EH (cell line): ENCODE results near the gene GLIPR2.
A peak's percentile ranks its signal among the peaks of the same experiment; 100 is the strongest.
"Not testable (repeated sequence)": the region's sequence is repeated elsewhere in the genome, so short reads cannot be mapped to it uniquely, and the experiment has no call there.

Experiments
- DNase-seq: peaks from one replicate; pipeline ENCODE4 v3.0.0-alpha.2; 2015; ENCODE audit warnings: low read depth

Gene GLIPR2

GRCh38 chr9:36123515-36123914, 13.0 kb upstream of the GLIPR2 start:
- no peak for DNase-seq

- no peak for DNase-seq
These were observed 11.3 kb upstream of the GLIPR2 start for GRCh38 chr9:36125062-36125855.

DNA sequence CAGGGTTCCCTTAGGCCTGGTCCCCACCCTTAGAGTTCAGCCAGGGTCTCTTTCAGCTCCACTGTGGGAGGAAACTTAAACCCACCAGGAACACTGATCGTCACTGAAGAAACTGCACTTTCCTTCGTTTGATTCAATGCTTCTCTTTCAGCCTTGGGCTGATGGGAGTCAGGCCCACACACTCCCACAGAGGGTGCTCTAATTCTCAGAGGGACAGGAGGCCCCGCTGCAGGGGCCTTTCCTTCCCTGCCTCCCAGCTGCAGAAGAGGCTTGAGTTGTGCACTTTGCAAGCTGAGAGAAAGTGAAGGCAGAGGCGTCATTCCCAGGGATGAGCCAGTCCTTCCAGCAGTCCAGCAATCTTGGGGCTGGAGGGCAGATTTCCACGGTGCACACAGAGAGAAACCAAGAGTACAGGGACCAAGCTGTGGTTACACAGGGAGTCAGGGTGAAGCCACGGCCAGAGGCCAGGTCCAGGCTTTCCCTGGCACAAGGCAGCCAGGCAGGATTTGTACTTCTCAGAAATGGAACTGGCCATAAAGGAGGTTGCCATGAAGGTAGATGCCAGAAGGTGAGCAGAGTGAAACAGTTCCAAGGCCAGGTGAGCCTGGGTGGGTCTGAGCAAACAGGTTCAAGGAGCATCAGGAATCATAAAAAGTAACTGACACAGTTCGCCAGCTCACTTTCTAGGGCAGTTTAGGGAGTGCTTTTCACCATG, 10.4 kb upstream of the GLIPR2 start:
- DNase-seq: no peak

- DNase-seq: no peak
These were observed 8.8 kb upstream of the GLIPR2 start for GRCh38 chr9:36127652-36128244.

DNA sequence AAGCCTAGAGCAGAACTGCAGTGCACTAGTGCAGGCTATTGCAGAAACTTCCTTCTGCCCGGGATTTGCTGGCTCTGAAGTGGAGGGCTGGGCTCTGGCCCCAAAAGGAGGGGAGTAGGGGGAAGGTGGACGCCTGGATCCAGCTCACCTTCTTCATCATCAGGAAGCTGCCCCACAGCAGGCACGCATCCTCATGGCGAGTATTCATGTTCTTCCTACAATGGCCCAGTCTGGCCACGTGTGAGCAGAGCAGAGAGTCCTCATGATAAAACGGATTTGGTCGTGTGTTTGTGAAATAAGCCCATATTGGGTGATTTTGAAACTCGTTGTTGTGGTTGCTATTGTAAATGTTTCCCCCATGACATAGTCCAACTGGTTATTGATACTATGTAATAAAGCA, 8.2 kb upstream of the GLIPR2 start:
- DNase-seq: no peak

- DNase-seq: no peak
These were observed 7.4 kb upstream of the GLIPR2 start for GRCh38 chr9:36129139-36129538.

- DNase-seq: not testable (repeated sequence)
These were observed 4.9 kb upstream of the GLIPR2 start for GRCh38 chr9:36131666-36132065.

DNA sequence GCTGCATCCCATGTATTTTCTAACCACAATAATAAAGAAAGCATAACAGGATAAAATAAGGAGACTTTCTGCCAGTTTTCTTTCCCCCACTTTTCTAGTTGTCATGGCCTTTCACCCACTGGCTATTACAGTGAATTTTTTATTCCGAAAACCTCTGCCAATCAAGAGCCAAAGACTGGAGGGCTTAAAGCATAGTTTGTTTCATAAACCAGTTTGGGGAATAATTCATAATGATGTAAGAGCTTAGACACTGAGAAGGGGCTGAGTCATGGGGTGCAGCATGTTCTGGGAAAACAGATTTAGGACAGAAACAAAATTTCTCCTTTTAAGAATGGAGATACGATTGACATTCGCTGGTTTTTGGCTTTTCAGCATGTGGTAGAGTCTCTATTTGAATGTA, 4.4 kb upstream of the GLIPR2 start:
- DNase-seq: peak; percentile 49

DNA sequence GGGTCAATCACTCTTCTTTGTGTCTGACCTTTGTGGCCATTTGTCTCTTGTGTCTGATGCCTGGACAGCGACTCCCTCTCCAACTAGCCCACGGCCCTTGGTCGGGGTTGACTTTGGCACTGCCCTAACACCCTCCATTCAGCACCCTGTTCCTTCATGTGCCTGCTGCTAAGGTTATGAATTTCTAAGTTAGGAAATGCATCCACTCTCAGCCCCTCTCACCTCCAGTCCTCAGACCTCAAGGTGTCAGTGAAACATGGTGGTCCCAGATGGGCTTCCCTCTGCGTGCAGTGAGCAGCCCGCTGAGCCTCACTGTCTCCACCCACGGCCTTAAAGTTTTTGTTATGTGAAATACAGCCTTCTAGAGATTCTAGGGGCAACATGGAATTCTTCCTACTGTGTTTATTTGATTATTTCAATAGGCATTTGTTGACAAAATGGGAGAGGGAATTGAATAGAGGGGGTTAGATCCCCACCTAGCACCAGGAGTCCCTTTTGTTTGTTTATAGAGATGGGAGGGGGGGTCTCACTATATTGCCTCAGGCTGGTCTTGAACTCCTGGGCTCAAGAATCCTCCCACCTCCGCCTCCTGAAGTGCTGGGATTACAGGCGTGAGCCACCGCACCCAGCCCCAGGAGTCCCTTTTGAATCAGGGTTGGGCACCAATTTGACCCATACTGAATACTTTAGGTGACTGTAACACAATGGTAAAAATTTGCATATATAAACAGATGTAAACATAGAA, 1.6 kb upstream of the GLIPR2 start:
- no peak for DNase-seq

GRCh38 chr9:36135741-36136271, 727 bp upstream of the GLIPR2 start:
- DNase-seq: no peak

GRCh38 chr9:36136894-36137391, 410 bp downstream of the GLIPR2 start:
- peak; percentile 27 for DNase-seq

DNA sequence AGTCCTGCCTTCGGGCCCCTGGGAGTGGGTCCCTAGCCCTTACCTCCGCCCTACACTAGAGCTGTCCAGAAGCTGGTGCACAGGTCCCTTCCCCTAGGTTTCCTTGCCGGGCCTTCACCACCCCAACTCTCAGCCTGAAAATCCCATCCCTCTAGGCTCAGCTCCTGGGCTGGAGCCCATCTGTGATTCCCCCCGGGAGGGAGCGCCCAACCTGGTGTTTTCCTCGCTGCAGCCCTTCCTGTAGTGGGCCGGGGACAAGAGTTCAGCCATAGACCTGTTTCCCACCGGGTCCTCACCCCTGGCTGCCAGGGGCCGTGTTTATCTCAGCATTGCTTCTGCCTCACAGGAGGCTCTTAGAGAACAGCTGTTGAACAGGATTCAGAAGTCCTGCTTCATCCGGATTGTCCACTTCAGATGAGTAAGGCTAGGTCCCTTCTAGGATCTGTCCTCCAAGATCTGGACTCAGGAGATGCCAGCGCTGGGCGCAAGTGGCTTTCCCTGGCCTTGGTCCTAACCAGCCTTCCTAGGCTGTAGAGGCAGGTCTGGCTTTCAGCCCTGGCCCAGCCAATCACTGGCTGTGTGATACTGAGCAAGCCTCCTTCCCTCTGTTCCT, 965 bp downstream of the GLIPR2 start:
- peak; percentile 34 for DNase-seq

DNA sequence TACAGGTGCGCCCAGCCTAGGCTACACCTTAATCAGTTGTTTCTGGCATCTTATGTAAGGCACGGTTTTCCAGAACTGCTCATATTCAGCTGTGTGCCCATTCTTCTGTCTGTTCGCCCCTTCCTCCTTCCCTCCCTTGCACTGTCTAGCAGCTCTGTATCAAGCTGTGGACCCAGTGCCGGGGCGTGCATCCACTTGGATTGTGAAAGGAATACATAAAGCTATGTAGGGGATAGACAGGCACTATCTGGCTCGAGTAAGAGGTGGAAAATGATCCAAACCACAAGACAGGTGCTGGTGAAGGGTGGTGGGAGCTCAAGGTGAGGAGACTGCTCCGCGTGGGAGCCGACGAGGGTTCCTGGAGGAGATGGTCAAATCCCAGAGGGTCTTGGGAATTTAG, 2.0 kb downstream of the GLIPR2 start:
- DNase-seq: no peak

DNA sequence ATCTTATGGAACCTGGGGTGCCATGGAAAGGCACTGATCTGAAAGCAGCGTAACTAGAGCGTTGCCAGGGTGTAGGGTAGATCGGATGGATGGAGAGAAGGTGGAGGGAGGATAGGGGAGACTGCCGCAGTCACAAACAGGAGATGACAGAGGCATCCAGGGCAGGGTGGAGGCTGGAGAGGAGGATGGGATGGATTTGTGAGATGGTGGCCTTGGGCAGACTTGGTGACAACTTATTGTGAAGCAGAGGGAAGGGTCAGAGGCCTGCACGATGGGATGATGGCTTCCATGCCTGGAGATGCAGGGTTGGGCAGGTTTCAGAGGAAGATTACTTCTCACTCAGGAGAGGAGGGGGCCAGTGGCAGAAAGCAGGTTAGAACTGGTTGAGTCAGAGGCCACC, 2.4 kb downstream of the GLIPR2 start:
- no peak for DNase-seq

- DNase-seq: no peak
These were observed 3.9 kb downstream of the GLIPR2 start for GRCh38 chr9:36140086-36141084.

- peak; percentile 56 for DNase-seq
These were observed 4.8 kb downstream of the GLIPR2 start for GRCh38 chr9:36141288-36141687.

- DNase-seq: no peak
These were observed 5.2 kb downstream of the GLIPR2 start for GRCh38 chr9:36141761-36142160.

GRCh38 chr9:36142510-36143244, 6.1 kb downstream of the GLIPR2 start:
- no peak for DNase-seq

GRCh38 chr9:36143245-36143641, 6.7 kb downstream of the GLIPR2 start:
- no peak for DNase-seq
